SK-N-SH treated with all-trans-retinoic acid at 6 μM for 48 hours (cell line): ENCODE measurements around the gene R3HDM1.

ENCODE experiments used
- ATAC-seq: fragments of 200-7000 bp; cut with Tn5 transposase; 3 replicates; pipeline ENCODE4 v1.9.1; 2020; ENCODE audit warnings: mild to moderate bottlenecking, moderate library complexity
- ARNTL ChIP-seq: fragments of 450-650 bp; formaldehyde crosslinking; IDR thresholded peaks from 2 replicates; pipeline ENCODE4 v1.5.0; 2020; ENCODE audit warnings: low read depth, mild to moderate bottlenecking, moderate library complexity, borderline replicate concordance
- BACH2 ChIP-seq: fragments of 250-450 bp; sonication (Bioruptor Pico); IDR thresholded peaks from 2 replicates; pipeline ENCODE4 v1.9.0; 2021; ENCODE audit warnings: mild to moderate bottlenecking, borderline replicate concordance
- CSDC2 ChIP-seq: fragments of 250-450 bp; sonication (Bioruptor Pico); IDR thresholded peaks from 2 replicates; pipeline ENCODE4 v1.5.0; 2020; ENCODE audit warnings: mild to moderate bottlenecking, moderate library complexity
- ESRRG ChIP-seq: fragments of 250-450 bp; sonication (Bioruptor Pico); IDR thresholded peaks from 2 replicates; pipeline ENCODE4 v1.6.1; 2021; ENCODE audit warnings: mild to moderate bottlenecking
- GLIS3 ChIP-seq: fragments of 250-450 bp; sonication (Bioruptor Pico); IDR thresholded peaks from 2 replicates; pipeline ENCODE4 v1.5.0; 2020; ENCODE audit warnings: mild to moderate bottlenecking, moderate library complexity
- ISL1 ChIP-seq: fragments of 250-450 bp; sonication (Bioruptor Pico); IDR thresholded peaks from 2 replicates; pipeline ENCODE4 v2.1.2; 2022; ENCODE audit warnings: mild to moderate bottlenecking, moderate library complexity
- OSR1 ChIP-seq: fragments of 250-450 bp; sonication (Bioruptor Pico); IDR thresholded peaks from 2 replicates; pipeline ENCODE4 v1.8.0; 2022; ENCODE audit warnings: moderate library complexity, mild to moderate bottlenecking, inconsistent platforms
- PPARA ChIP-seq: fragments of 250-450 bp; sonication (Bioruptor Pico); IDR thresholded peaks from 2 replicates; pipeline ENCODE4 v1.5.0; 2020; ENCODE audit warnings: mild to moderate bottlenecking, borderline replicate concordance
- RARB ChIP-seq: fragments of 250-450 bp; sonication (Bioruptor Pico); IDR thresholded peaks from 2 replicates; pipeline ENCODE4 v1.8.0; 2021; ENCODE audit warnings: mild to moderate bottlenecking, moderate library complexity
- SNAI2 ChIP-seq: fragments of 250-450 bp; sonication (Bioruptor Pico); IDR thresholded peaks from 2 replicates; pipeline ENCODE4 v1.5.0; 2020; ENCODE audit warnings: mild to moderate bottlenecking, moderate library complexity
- TCF4 ChIP-seq: fragments of 250-450 bp; sonication (Bioruptor Pico); IDR thresholded peaks from 2 replicates; pipeline ENCODE4 v1.8.0; 2021; ENCODE audit warnings: mild to moderate bottlenecking, moderate library complexity, borderline replicate concordance
- ZC3H10 ChIP-seq: fragments of 250-450 bp; sonication (Bioruptor Pico); IDR thresholded peaks from 2 replicates; pipeline ENCODE4 v1.5.1; 2021; ENCODE audit warnings: mild to moderate bottlenecking, moderate library complexity
- ZFP3 ChIP-seq: fragments of 250-450 bp; sonication (Bioruptor Pico); IDR thresholded peaks from 2 replicates; pipeline ENCODE4 v1.5.0; 2020; ENCODE audit warnings: mild to moderate bottlenecking, moderate library complexity
- ZFP30 ChIP-seq: fragments of 450-650 bp; formaldehyde crosslinking; IDR thresholded peaks from 2 replicates; pipeline ENCODE4 v1.5.0; 2022; ENCODE audit warnings: mild to moderate bottlenecking, moderate library complexity
- ZNF565 ChIP-seq: fragments of 450-650 bp; formaldehyde crosslinking; conservative IDR thresholded peaks from 2 replicates; pipeline ENCODE4 v1.5.0; 2020; ENCODE audit warnings: low read depth, mild to moderate bottlenecking, moderate library complexity
- ZNF70 ChIP-seq: fragments of 450-650 bp; formaldehyde crosslinking; IDR thresholded peaks from 2 replicates; pipeline ENCODE4 v1.5.0; 2020; ENCODE audit warnings: mild to moderate bottlenecking, moderate library complexity
- ZNF8 ChIP-seq: fragments of 450-650 bp; formaldehyde crosslinking; IDR thresholded peaks from 2 replicates; pipeline ENCODE4 v1.5.0; 2020; ENCODE audit warnings: mild to moderate bottlenecking, moderate library complexity
- TF ChIP-seq, protein P1 (sequence below): fragments of 250-450 bp; sonication (Bioruptor Pico); IDR thresholded peaks from 2 replicates; pipeline ENCODE4 v1.5.1; 2021; ENCODE audit warnings: mild to moderate bottlenecking, moderate library complexity
- TF ChIP-seq, protein P2 (sequence below): fragments of 250-450 bp; sonication (Bioruptor Pico); IDR thresholded peaks from 2 replicates; pipeline ENCODE4 v1.8.0; 2020; ENCODE audit warnings: mild to moderate bottlenecking, moderate library complexity, borderline replicate concordance
- TF ChIP-seq, protein P3 (sequence below): fragments of 250-450 bp; sonication (Bioruptor Pico); IDR thresholded peaks from 2 replicates; pipeline ENCODE4 v1.5.0; 2020; ENCODE audit warnings: mild to moderate bottlenecking, moderate library complexity
- TF ChIP-seq, protein P4 (sequence below): fragments of 250-450 bp; sonication (Bioruptor Pico); IDR thresholded peaks from 2 replicates; pipeline ENCODE4 v1.8.0; 2021; ENCODE audit warnings: low read depth, mild to moderate bottlenecking, moderate library complexity, borderline replicate concordance

R3HDM1 gene

DNA sequence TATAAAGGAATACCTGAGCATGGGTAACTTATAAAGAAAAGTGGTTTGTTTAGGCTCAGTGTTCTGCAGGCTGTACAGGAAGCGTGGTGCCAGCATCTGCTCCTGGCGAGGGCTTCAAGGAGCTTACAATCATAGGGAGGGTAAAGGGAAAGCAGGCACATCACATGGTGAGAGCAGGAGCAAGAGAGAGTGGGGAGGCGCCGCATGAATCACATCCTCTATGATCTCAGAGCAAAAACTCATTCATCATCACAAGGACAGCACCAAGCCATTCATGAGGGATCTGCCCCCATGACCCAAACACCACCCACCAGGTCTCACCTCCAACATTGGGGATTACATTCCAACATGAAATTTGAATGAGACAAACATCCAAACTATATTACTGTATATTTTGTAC is 32.5 kb downstream of the R3HDM1 start (continued):
- TF ChIP-seq, protein P1, sequence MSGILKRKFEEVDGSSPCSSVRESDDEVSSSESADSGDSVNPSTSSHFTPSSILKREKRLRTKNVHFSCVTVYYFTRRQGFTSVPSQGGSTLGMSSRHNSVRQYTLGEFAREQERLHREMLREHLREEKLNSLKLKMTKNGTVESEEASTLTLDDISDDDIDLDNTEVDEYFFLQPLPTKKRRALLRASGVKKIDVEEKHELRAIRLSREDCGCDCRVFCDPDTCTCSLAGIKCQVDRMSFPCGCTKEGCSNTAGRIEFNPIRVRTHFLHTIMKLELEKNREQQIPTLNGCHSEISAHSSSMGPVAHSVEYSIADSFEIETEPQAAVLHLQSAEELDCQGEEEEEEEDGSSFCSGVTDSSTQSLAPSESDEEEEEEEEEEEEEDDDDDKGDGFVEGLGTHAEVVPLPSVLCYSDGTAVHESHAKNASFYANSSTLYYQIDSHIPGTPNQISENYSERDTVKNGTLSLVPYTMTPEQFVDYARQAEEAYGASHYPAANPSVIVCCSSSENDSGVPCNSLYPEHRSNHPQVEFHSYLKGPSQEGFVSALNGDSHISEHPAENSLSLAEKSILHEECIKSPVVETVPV (CRISPR knock-in tag): no peak
- TF ChIP-seq RARB: no peak
- no peak for TF ChIP-seq OSR1 (CRISPR knock-in tag)
- no peak for TF ChIP-seq ISL1
- no peak for TF ChIP-seq BACH2 (CRISPR knock-in tag)
- TF ChIP-seq, protein P2, sequence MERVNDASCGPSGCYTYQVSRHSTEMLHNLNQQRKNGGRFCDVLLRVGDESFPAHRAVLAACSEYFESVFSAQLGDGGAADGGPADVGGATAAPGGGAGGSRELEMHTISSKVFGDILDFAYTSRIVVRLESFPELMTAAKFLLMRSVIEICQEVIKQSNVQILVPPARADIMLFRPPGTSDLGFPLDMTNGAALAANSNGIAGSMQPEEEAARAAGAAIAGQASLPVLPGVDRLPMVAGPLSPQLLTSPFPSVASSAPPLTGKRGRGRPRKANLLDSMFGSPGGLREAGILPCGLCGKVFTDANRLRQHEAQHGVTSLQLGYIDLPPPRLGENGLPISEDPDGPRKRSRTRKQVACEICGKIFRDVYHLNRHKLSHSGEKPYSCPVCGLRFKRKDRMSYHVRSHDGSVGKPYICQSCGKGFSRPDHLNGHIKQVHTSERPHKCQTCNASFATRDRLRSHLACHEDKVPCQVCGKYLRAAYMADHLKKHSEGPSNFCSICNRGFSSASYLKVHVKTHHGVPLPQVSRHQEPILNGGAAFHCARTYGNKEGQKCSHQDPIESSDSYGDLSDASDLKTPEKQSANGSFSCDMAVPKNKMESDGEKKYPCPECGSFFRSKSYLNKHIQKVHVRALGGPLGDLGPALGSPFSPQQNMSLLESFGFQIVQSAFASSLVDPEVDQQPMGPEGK (CRISPR knock-in tag): no peak

- no peak for ATAC-seq
- TF ChIP-seq GLIS3 (CRISPR knock-in tag): no peak
- no peak for TF ChIP-seq ZNF70
- TF ChIP-seq, all 23 proteins: peak for 0
Measured at GRCh38 chr2:135570884-135571283, 39.6 kb downstream of the R3HDM1 start.

DNA sequence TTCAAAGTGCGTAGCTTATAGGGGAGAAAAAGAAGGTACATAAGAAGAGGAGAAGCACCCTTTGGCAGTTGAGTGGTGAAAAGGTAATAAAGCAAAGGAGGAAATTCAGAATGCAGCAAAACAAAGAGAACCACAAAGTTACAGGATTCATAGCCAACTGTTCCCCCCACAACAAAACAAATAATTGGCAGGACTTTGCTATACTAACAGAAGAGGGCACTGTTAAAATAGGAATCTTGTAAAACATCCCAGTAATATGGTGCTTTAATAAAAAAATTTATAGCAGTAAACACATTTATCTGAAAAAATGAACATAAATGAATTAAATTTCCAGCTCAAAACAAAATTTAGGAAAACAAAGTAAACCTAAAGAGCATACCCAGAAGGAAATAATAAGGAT is 42.3 kb downstream of the R3HDM1 start:
- TF ChIP-seq TCF4 (CRISPR knock-in tag): no peak
- no peak for TF ChIP-seq PPARA (CRISPR knock-in tag)
- no peak for TF ChIP-seq ZFP3
- TF ChIP-seq, protein P2 (CRISPR knock-in tag): no peak
- no peak for TF ChIP-seq ZFP30 (CRISPR knock-in tag)
- TF ChIP-seq ZC3H10 (CRISPR knock-in tag): no peak
- ATAC-seq: no peak

- TF ChIP-seq BACH2 (CRISPR knock-in tag) (no peak), PPARA (CRISPR knock-in tag) (no peak), OSR1 (CRISPR knock-in tag) (no peak), ZNF70 (no peak)
- ATAC-seq: no peak
Measured at GRCh38 chr2:135581282-135581681, 50.0 kb downstream of the R3HDM1 start.

- TF ChIP-seq ZNF565 (CRISPR knock-in tag): no peak
- no peak for TF ChIP-seq PPARA (CRISPR knock-in tag)
- TF ChIP-seq, protein P3, sequence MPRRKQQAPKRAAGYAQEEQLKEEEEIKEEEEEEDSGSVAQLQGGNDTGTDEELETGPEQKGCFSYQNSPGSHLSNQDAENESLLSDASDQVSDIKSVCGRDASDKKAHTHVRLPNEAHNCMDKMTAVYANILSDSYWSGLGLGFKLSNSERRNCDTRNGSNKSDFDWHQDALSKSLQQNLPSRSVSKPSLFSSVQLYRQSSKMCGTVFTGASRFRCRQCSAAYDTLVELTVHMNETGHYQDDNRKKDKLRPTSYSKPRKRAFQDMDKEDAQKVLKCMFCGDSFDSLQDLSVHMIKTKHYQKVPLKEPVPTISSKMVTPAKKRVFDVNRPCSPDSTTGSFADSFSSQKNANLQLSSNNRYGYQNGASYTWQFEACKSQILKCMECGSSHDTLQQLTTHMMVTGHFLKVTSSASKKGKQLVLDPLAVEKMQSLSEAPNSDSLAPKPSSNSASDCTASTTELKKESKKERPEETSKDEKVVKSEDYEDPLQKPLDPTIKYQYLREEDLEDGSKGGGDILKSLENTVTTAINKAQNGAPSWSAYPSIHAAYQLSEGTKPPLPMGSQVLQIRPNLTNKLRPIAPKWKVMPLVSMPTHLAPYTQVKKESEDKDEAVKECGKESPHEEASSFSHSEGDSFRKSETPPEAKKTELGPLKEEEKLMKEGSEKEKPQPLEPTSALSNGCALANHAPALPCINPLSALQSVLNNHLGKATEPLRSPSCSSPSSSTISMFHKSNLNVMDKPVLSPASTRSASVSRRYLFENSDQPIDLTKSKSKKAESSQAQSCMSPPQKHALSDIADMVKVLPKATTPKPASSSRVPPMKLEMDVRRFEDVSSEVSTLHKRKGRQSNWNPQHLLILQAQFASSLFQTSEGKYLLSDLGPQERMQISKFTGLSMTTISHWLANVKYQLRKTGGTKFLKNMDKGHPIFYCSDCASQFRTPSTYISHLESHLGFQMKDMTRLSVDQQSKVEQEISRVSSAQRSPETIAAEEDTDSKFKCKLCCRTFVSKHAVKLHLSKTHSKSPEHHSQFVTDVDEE (CRISPR knock-in tag): no peak
- no peak for TF ChIP-seq CSDC2 (CRISPR knock-in tag)
- no peak for TF ChIP-seq ZNF70
- TF ChIP-seq ZC3H10 (CRISPR knock-in tag): no peak
- TF ChIP-seq ESRRG (CRISPR knock-in tag): no peak
- TF ChIP-seq SNAI2: no peak
- TF ChIP-seq, protein P4, sequence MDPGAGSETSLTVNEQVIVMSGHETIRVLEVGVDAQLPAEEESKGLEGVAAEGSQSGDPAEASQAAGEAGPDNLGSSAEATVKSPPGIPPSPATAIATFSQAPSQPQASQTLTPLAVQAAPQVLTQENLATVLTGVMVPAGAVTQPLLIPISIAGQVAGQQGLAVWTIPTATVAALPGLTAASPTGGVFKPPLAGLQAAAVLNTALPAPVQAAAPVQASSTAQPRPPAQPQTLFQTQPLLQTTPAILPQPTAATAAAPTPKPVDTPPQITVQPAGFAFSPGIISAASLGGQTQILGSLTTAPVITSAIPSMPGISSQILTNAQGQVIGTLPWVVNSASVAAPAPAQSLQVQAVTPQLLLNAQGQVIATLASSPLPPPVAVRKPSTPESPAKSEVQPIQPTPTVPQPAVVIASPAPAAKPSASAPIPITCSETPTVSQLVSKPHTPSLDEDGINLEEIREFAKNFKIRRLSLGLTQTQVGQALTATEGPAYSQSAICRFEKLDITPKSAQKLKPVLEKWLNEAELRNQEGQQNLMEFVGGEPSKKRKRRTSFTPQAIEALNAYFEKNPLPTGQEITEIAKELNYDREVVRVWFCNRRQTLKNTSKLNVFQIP (CRISPR knock-in tag): no peak
- TF ChIP-seq, protein P2 (CRISPR knock-in tag): no peak
- no peak for TF ChIP-seq RARB
- no peak for TF ChIP-seq GLIS3 (CRISPR knock-in tag)
- no peak for TF ChIP-seq BACH2 (CRISPR knock-in tag)
- TF ChIP-seq, protein P1 (CRISPR knock-in tag): no peak
- TF ChIP-seq ZFP30 (CRISPR knock-in tag): no peak
- TF ChIP-seq ARNTL (CRISPR knock-in tag): no peak
- TF ChIP-seq TCF4 (CRISPR knock-in tag): no peak
- no peak for TF ChIP-seq OSR1 (CRISPR knock-in tag)
- TF ChIP-seq ZFP3: no peak
- TF ChIP-seq ZNF8: no peak
- no peak for ATAC-seq
Measured at GRCh38 chr2:135582383-135582782, 51.1 kb downstream of the R3HDM1 start.
